Measurements from ENCODE around the gene GPRC5D. TPM values are rescaled to one million over a fixed set of nuclear protein-coding genes. Genes with fewer than 3 reads are reported as not detected.
A peak's percentile ranks its signal among the peaks of the same experiment; 100 is the strongest.

The GPRC5D gene
- total RNA-seq, 1 donor from 2014 or later, result not detected

DNA sequence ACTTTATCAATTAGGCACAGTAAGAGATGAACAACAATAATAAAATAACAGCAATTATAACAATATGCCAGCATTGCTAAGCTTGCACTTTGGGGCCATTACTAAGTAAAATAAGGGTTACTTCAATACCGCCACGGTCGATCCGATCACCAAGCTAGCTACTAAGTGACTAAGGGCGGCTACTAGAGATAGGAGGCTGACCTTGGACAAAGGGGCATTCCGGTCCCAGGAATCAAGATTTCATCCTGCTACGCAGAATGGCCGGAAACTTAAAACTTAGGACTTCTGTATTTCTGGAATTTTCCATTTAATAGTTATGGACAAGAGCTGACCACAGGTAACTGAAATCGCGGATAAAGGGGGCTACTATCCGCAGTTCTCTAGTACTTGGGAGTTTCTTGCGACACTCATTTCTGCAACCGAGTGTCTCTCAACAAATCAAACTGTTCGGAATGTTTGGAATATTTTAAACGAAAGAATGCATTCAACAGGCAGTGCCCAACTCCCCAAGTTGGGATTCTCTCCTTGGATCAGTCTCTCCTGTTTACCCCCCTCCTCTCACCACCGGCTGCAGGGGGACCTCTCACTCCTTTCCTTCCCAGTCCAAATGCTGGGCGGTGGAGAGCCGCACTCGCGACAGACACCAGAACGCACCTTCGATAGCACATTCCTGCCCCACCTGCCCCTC, 47.4 kb upstream of the GPRC5D start:
- H3K36me3 Mint-ChIP-seq (ENCODE audit: low read depth), result no peaks in the 10 kb centered on the region
- peaks cover 23% of the 10 kb centered on the region for H3K4me1 Mint-ChIP-seq
- no peaks in the 10 kb centered on the region for H3K9me3 Mint-ChIP-seq
- H3K4me3 Mint-ChIP-seq, result peak overlapping the region; percentile 90
- H3K27me3 Mint-ChIP-seq (ENCODE audit: low read depth), result peaks cover 31% of the 10 kb centered on the region
- TF ChIP-seq, protein P1, sequence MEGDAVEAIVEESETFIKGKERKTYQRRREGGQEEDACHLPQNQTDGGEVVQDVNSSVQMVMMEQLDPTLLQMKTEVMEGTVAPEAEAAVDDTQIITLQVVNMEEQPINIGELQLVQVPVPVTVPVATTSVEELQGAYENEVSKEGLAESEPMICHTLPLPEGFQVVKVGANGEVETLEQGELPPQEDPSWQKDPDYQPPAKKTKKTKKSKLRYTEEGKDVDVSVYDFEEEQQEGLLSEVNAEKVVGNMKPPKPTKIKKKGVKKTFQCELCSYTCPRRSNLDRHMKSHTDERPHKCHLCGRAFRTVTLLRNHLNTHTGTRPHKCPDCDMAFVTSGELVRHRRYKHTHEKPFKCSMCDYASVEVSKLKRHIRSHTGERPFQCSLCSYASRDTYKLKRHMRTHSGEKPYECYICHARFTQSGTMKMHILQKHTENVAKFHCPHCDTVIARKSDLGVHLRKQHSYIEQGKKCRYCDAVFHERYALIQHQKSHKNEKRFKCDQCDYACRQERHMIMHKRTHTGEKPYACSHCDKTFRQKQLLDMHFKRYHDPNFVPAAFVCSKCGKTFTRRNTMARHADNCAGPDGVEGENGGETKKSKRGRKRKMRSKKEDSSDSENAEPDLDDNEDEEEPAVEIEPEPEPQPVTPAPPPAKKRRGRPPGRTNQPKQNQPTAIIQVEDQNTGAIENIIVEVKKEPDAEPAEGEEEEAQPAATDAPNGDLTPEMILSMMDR (conservative IDR thresholded peaks at IDR 0.05), result peak; percentile 26
- H3K27ac Mint-ChIP-seq (ENCODE audit: unreplicated experiment), result no peak overlapping the region
- DNase-seq (ENCODE audit: low read depth, low spot score), result no peak

DNA sequence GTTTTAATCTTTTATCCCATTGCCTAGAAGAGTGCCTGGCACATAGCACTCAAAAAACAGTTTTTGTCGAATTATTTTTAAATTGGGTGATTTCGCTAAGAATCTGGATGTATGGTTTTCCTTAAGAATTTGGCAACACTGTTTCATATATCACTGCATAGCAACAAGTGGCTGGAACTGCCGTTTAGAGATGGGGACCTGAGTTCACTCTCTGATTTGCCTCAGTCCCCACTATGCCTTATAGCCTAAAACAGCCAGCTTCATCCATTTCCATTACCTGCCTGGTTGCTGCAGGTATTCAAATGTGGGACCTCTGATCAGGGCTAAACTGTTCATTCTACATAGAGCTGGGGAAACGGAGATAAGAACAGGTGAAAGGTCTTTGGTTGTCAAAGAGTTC, 46.3 kb upstream of the GPRC5D start:
- H3K9me3 Mint-ChIP-seq, result no peaks in the 10 kb centered on the region
- H3K27ac Mint-ChIP-seq (ENCODE audit: unreplicated experiment), result no peak overlapping the region
- TF ChIP-seq, protein P1 (conservative IDR thresholded peaks at IDR 0.05), result no peak
- DNase-seq (ENCODE audit: low read depth, low spot score), result no peak
- peak overlapping the region; percentile 20 for H3K4me3 Mint-ChIP-seq
- peaks cover 25% of the 10 kb centered on the region for H3K27me3 Mint-ChIP-seq (ENCODE audit: low read depth)
- no peaks in the 10 kb centered on the region for H3K36me3 Mint-ChIP-seq (ENCODE audit: low read depth)
- H3K4me1 Mint-ChIP-seq, result peaks cover 23% of the 10 kb centered on the region

DNA sequence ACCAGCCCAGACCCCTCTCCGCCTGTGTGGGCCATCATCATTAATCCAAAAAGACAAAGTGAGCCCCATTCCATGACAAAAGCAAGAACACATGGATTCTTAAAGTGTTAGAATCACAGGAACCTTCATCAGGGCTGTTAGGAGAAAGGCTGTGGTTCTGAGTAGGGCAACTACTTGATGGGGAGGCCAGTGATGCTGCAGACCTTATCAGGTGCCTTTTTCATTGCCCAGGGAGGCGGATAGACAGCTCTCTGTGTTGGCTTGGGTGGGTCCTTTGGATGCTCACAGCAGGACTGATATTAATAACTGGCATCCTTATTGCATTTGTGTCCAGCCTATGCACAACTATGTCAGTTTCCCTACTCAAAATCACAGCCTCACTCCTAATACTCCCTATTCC, 45.8 kb upstream of the GPRC5D start:
- H3K9me3 Mint-ChIP-seq, result no peaks in the 10 kb centered on the region
- TF ChIP-seq, protein P1 (conservative IDR thresholded peaks at IDR 0.05), result no peak
- H3K27ac Mint-ChIP-seq (ENCODE audit: unreplicated experiment), result no peak overlapping the region
- H3K4me3 Mint-ChIP-seq, result peak overlapping the region; percentile 52
- H3K27me3 Mint-ChIP-seq (ENCODE audit: low read depth), result peaks cover 20% of the 10 kb centered on the region
- H3K36me3 Mint-ChIP-seq (ENCODE audit: low read depth), result no peaks in the 10 kb centered on the region
- no peak for DNase-seq (ENCODE audit: low read depth, low spot score)
- H3K4me1 Mint-ChIP-seq, result peaks cover 23% of the 10 kb centered on the region

DNA sequence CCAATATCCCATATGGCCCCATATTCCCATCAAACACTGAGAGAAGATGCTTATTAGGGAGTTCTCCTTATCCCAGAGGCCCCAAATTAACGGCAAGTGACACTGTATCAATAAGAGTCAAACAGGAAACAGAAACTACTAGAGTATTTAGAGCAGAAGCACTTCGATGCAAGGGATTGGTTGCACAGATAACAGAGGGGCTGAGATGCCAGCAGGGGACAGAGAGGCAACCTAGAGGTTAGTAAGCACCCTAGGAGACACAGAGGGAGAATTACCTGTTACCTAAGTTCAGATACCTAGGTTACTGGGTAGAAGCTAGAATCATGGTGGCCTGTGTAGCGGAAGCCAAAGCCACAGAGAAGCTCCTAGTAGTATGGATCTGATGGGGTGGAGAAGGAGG, 45.2 kb upstream of the GPRC5D start:
- TF ChIP-seq, protein P1 (conservative IDR thresholded peaks at IDR 0.05), result no peak
- no peak for DNase-seq (ENCODE audit: low read depth, low spot score)
- H3K4me1 Mint-ChIP-seq, result peaks cover 23% of the 10 kb centered on the region
- peak overlapping the region; percentile 52 for H3K4me3 Mint-ChIP-seq
- H3K9me3 Mint-ChIP-seq, result no peaks in the 10 kb centered on the region
- H3K27ac Mint-ChIP-seq (ENCODE audit: unreplicated experiment), result no peak overlapping the region
- no peaks in the 10 kb centered on the region for H3K36me3 Mint-ChIP-seq (ENCODE audit: low read depth)
- H3K27me3 Mint-ChIP-seq (ENCODE audit: low read depth), result peaks cover 15% of the 10 kb centered on the region

DNA sequence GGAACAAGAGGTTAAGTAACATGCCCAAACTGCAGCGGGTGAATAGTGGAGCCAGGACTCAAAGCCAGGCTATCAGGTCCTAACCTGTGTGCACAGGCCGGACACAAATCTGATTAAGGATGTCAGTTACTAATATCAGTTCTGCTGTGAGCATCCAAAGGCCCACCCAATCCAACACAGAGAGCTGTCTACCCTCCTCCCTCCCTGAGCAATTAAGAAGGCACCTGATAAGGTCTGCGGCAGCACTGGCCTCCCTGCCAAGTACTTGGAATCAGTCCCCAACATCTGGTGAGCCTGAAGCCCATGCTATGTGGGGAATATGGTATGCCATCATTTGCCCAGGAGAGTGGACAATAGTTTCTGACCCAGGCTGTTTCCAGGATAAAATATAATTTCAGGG, 44.2 kb upstream of the GPRC5D start:
- H3K4me1 Mint-ChIP-seq, result peaks cover 17% of the 10 kb centered on the region

More for the DNA sequence above, 44.2 kb upstream of the GPRC5D start:
- peaks cover 9% of the 10 kb centered on the region for H3K27me3 Mint-ChIP-seq (ENCODE audit: low read depth)
- TF ChIP-seq, protein P1 (conservative IDR thresholded peaks at IDR 0.05), result no peak
- no peak overlapping the region for H3K4me3 Mint-ChIP-seq
- H3K27ac Mint-ChIP-seq (ENCODE audit: unreplicated experiment), result no peak overlapping the region
- DNase-seq (ENCODE audit: low read depth, low spot score), result no peak
- H3K9me3 Mint-ChIP-seq, result no peaks in the 10 kb centered on the region
- no peaks in the 10 kb centered on the region for H3K36me3 Mint-ChIP-seq (ENCODE audit: low read depth)
